Endothelial cell of umbilical vein (primary cell): Measurements from ENCODE around the gene GUCA2B. TPM values are rescaled to one million over a fixed set of nuclear protein-coding genes. Genes with fewer than 3 reads are reported as not detected.

ENCODE experiments used
- BruUV-seq: library from RNA; stranded (reverse); fragments of 400-500 nt; replicated peaks from 2 replicates; lab custom pipeline; 2021; lab: Mats Ljungman, UMichigan
- CTCF ChIA-PET: fragments of 300-600, 350-600 bp; sonication (Branson Sonifier 250); formaldehyde crosslinking; loops from one replicate; lab custom pipeline; 2021; ENCODE audit warnings: antibody characterized with exemption, inconsistent platforms; lab: Charles Lee
- POLR2A ChIA-PET: fragments of 300-600, 350-600 bp; sonication (Branson Sonifier 250); formaldehyde crosslinking; loops from one replicate; lab custom pipeline; 2021; ENCODE audit warnings: antibody characterized with exemption, inconsistent platforms; lab: Charles Lee
- DNase-seq: peaks from one replicate; pipeline ENCODE4 v3.0.0-alpha.2; 2011; ENCODE audit warnings: low read depth, low spot score
- FAIRE-seq: peaks from 2 replicates; lab custom pipeline; 2011; peaks lifted over from hg19 to GRCh38; lab: Jason Lieb, UNC
- H2AFZ ChIP-seq: 2 replicates; pipeline ENCODE4 v1.6.0; 2012; ENCODE audit warnings: low read depth, low read length, control low read depth, inconsistent platforms
- H3K27ac ChIP-seq: 2 replicates; pipeline ENCODE4 v1.5.1; 2011; ENCODE audit warnings: low read depth, mild to moderate bottlenecking, control low read depth, low read length, moderate library complexity; ENCODE audit not compliant: insufficient read depth
- H3K27me3 ChIP-seq, 2 experiments: 2 replicates each; pipeline versions ENCODE4 v1.6.0 to v1.6.1; 2011; ENCODE audit warnings: low read length in 2 of 2, mixed read lengths in 1 of 2; ENCODE audit not compliant: control insufficient read depth in 2 of 2, insufficient read depth in 2 of 2
- H3K36me3 ChIP-seq, 2 experiments: 2 replicates in 1 of 2; 3 replicates in 1 of 2; pipeline ENCODE4 v1.5.1; 2011; ENCODE audit warnings: low read length in 2 of 2, mild to moderate bottlenecking in 1 of 2, moderate library complexity in 1 of 2; ENCODE audit not compliant: control insufficient read depth in 2 of 2, insufficient read depth in 2 of 2; ENCODE audit errors: extremely low read depth in 1 of 2
- H3K4me1 ChIP-seq: 3 replicates; pipeline ENCODE4 v1.5.1; 2011; ENCODE audit warnings: mild to moderate bottlenecking, low read length; ENCODE audit not compliant: control insufficient read depth, insufficient read depth; ENCODE audit errors: extremely low read depth
- H3K4me2 ChIP-seq: 2 replicates; pipeline ENCODE4 v1.6.1; 2011; ENCODE audit warnings: low read length, control low read depth, mixed read lengths; ENCODE audit not compliant: insufficient read depth
- H3K4me3 ChIP-seq, 3 experiments: fragments of 200-600 bp in 1 of 3; sonication (generic), shearing (Covaris generic) in 1 of 3; replicated peaks in 1 of 3; 2 replicates each; pipeline ENCODE4 v1.5.1; 2011 to 2016; ENCODE audit warnings: control low read depth in 3 of 3, low read length in 3 of 3, mild to moderate bottlenecking in 2 of 3, inconsistent platforms in 1 of 3, low read depth in 1 of 3, moderate library complexity in 1 of 3; ENCODE audit not compliant: insufficient read depth in 1 of 3
- H3K79me2 ChIP-seq: 2 replicates; pipeline ENCODE4 v1.6.0; 2012; ENCODE audit warnings: low read length, inconsistent platforms; ENCODE audit not compliant: control insufficient read depth, insufficient read depth
- H3K9ac ChIP-seq: replicated peaks from 2 replicates; pipeline ENCODE3; 2011; ENCODE audit warnings: low read length, control low read depth; ENCODE audit not compliant: insufficient read depth; ENCODE audit errors: extremely low read depth
- H3K9me1 ChIP-seq: replicated peaks from 3 replicates; pipeline ENCODE4 v1.6.0; 2011; ENCODE audit warnings: mild to moderate bottlenecking, low read length; ENCODE audit not compliant: control insufficient read depth, insufficient read depth; ENCODE audit errors: extremely low read depth
- H3K9me3 ChIP-seq: replicated peaks from 2 replicates; pipeline ENCODE4 v1.5.1; 2012; ENCODE audit warnings: low read length, inconsistent platforms; ENCODE audit not compliant: control insufficient read depth, insufficient read depth
- H4K20me1 ChIP-seq: replicated peaks from 2 replicates; pipeline ENCODE3; 2011; ENCODE audit warnings: mild to moderate bottlenecking, low read length; ENCODE audit not compliant: control insufficient read depth, insufficient read depth; ENCODE audit errors: extremely low read depth
- CTCF ChIP-seq, 2 donors: IDR thresholded peaks; 1 replicate in 1 of 2; 2 replicates in 1 of 2; pipeline ENCODE4 v1.5.1; 2011; ENCODE audit warnings: low read length in 2 of 2, mild to moderate bottlenecking in 2 of 2, moderate library complexity in 2 of 2, control low read depth in 1 of 2, inconsistent platforms in 1 of 2, low read depth in 1 of 2; ENCODE audit not compliant: insufficient read depth in 1 of 2; ENCODE audit errors: extremely low read depth in 1 of 2
- EZH2 ChIP-seq: IDR thresholded peaks from 2 replicates; pipeline ENCODE4 v1.6.1; 2012; ENCODE audit warnings: borderline replicate concordance, low read depth, mild to moderate bottlenecking, moderate library complexity, low read length, inconsistent platforms; ENCODE audit not compliant: severe bottlenecking
- FOS ChIP-seq: IDR thresholded peaks from 2 replicates; pipeline ENCODE4 v1.6.1; 2011; ENCODE audit warnings: mild to moderate bottlenecking, low read length, moderate library complexity, borderline replicate concordance; ENCODE audit not compliant: insufficient read depth
- GATA2 ChIP-seq: IDR thresholded peaks from 2 replicates; pipeline ENCODE4 v1.7.0; 2011; ENCODE audit warnings: low read depth, mild to moderate bottlenecking, moderate library complexity, mixed read lengths, low read length; ENCODE audit not compliant: insufficient read length, insufficient read depth
- JUN ChIP-seq: IDR thresholded peaks from 2 replicates; pipeline ENCODE4 v1.6.1; 2011; ENCODE audit warnings: borderline replicate concordance, low read depth; ENCODE audit not compliant: insufficient read length, insufficient read depth
- MAX ChIP-seq: IDR thresholded peaks from 2 replicates; pipeline ENCODE4 v1.6.1; 2011; ENCODE audit not compliant: insufficient read depth, insufficient read length
- MYC ChIP-seq: IDR thresholded peaks from one replicate; pipeline ENCODE4 v1.6.1; 2011; ENCODE audit warnings: mild to moderate bottlenecking, low read depth, low read length
- POLR2A ChIP-seq: IDR thresholded peaks from 2 replicates; pipeline ENCODE4 v1.6.1; 2012; ENCODE audit warnings: low read depth, mild to moderate bottlenecking, control low read depth, low read length
- POLR2AphosphoS5 ChIP-seq: IDR thresholded peaks from 2 replicates; pipeline ENCODE4 v1.6.1; 2012; ENCODE audit warnings: low read depth, mild to moderate bottlenecking, control low read depth, low read length, moderate library complexity; ENCODE audit not compliant: insufficient read depth
- dilution Hi-C: fragments of 300-500 bp; cut with MboI; formaldehyde crosslinking; loops from one replicate; pipeline ENCODE4 v1.15.0; 2019; ENCODE audit warnings: low sequenced_read_pairs; ENCODE audit not compliant: extremely low pct_ligation_motif_present
- intact Hi-C: fragments of 100-400 bp; cut with micrococcal nuclease; formaldehyde crosslinking; loops from one replicate; pipeline ENCODE4 v1.10.0; 2022
- polyA plus RNA-seq, 4 experiments: library from polyadenylated mRNA; depleted of rRNA in 3 of 4; stranded (reverse) in 3 of 4; unstranded in 1 of 4; fragments of >200 nt; gene quantifications; 2 replicates each; pipeline versions ENCODE4 v1.2.1 to v1.2.3, GENCODE V29; 2011 to 2012; ENCODE audit warnings: missing spikeins in 1 of 4
- total RNA-seq: library from RNA; stranded (reverse); gene quantifications from 2 replicates; pipeline ENCODE4 v1.2.3, GENCODE V29; 2021

GUCA2B gene
- total and polyA plus RNA-seq, 2 donors (not counting 3 experiments of a cell fraction or from before 2014, with no cell fraction given), result not detected

GRCh38 chr1:42128964-42129363 lies 24.2 kb upstream of the GUCA2B start:
- Histone ChIP-seq H3K36me3 (no peaks in the 10 kb centered on the region), H3K9me1 (no peaks in the 10 kb centered on the region), H3K9me3 (no peaks in the 10 kb centered on the region), H3K27ac (no peak overlapping the region), H3K4me2 (no peak overlapping the region), H3K4me3 (no peak overlapping the region), H2AFZ (no peak overlapping the region), H3K79me2 (no peaks in the 10 kb centered on the region), H3K4me1 (no peaks in the 10 kb centered on the region), H4K20me1 (no peaks in the 10 kb centered on the region), H3K9ac (no peak overlapping the region), H3K27me3 (peaks cover 6 to 14% of the 10 kb centered on the region in 2 experiments)
- ChIA-PET CTCF (no interaction called here), POLR2A (no interaction called here)
- TF ChIP-seq GATA2 (no peak), JUN (no peak), POLR2AphosphoS5 (no peak)
- no TSS peak for BruUV-seq
- no peak for FAIRE-seq
- intact Hi-C loops (no loop called here), dilution Hi-C loops (no loop called here)
- DNase-seq, result no peak

DNA sequence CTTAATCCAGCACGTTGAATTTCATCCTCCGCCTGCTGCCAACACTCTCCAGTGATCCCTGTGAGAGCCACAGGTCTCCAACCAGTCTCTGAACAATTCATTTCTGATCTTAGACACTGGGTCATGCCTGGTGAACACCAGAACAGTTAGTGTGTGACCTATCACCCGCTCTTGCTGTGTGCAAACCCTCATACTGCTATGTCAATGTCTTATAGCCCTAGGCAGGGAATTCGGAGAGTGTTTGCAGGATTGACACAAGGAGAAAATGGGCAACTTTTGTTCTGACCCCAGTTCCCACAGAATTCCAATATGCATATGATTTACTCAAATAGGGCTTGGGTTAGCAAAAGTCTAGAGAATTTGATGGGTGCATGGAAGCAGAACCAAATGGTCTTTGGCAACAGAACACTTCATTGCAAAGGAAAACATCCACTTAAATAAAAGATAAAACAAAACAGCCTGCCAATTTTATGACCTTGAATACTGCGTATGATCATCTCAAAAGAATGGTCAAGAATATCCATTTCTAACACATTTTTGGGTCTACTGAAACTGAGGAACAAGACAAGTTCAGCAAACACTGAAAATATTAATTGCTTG lies 23.0 kb upstream of the GUCA2B start:
- TF ChIP-seq MAX, result no peak
- TF ChIP-seq FOS, result no peak
- no peak for TF ChIP-seq GATA2
- TF ChIP-seq POLR2AphosphoS5, result no peak
- no peak for TF ChIP-seq POLR2A
- TF ChIP-seq EZH2, result no peak
- no peak for TF ChIP-seq CTCF (IDR thresholded peaks at IDR 0.05; ENCODE audit: extremely low read depth in 1 of 2, insufficient read depth in 1 of 2, low read depth in 1 of 2, low read length in 2 of 2)
- no peak for TF ChIP-seq MYC
- no peak for TF ChIP-seq JUN
- H3K79me2 ChIP-seq, result no peaks in the 10 kb centered on the region

More for the DNA sequence above, 23.0 kb upstream of the GUCA2B start:
- dilution Hi-C loops, result no loop called here
- ChIA-PET CTCF (no interaction called here), POLR2A (no interaction called here)
- Histone ChIP-seq H3K4me3 (no peak overlapping the region), H2AFZ (no peak overlapping the region), H3K9me1 (no peaks in the 10 kb centered on the region), H3K4me1 (no peaks in the 10 kb centered on the region), H4K20me1 (no peaks in the 10 kb centered on the region), H3K9ac (no peak overlapping the region), H3K27ac (no peak overlapping the region), H3K4me2 (no peak overlapping the region), H3K9me3 (no peaks in the 10 kb centered on the region), H3K27me3 (peaks cover 6 to 14% of the 10 kb centered on the region in 2 experiments), H3K36me3 (no peaks in the 10 kb centered on the region)
- FAIRE-seq (no peak), DNase-seq (no peak)
- no TSS peak for BruUV-seq
- intact Hi-C loops, result no loop called here
